Activated effector memory CD4-positive, alpha-beta T cell treated with anti-CD3 and anti-CD28 coated beads, Interleukin-2, amount 50 U/mL, for 16 hours (primary cell): ENCODE results near the gene GPATCH3.
"Not testable (repeated sequence)": the region's sequence is repeated elsewhere in the genome, so short reads cannot be mapped to it uniquely, and the experiment has no call there.

Source experiments
- DNase-seq: peaks from one replicate; pipeline ENCODE4 v3.0.0-alpha.2; 2020

Gene GPATCH3

GRCh38 chr1:26862781-26863684 is 37.2 kb downstream of the GPATCH3 start, which contains the start of gene SFN:
TSS of gene SFN (plus strand) at chr1:26863149. CDS start at chr1:26863213, 64 bp downstream.
- peak; percentile 82 for DNase-seq

- DNase-seq = no peak
These were observed 38.3 kb downstream of the GPATCH3 start for GRCh38 chr1:26861889-26862378.

GRCh38 chr1:26861286-26861701 is 39.0 kb downstream of the GPATCH3 start:
- no peak for DNase-seq

DNA sequence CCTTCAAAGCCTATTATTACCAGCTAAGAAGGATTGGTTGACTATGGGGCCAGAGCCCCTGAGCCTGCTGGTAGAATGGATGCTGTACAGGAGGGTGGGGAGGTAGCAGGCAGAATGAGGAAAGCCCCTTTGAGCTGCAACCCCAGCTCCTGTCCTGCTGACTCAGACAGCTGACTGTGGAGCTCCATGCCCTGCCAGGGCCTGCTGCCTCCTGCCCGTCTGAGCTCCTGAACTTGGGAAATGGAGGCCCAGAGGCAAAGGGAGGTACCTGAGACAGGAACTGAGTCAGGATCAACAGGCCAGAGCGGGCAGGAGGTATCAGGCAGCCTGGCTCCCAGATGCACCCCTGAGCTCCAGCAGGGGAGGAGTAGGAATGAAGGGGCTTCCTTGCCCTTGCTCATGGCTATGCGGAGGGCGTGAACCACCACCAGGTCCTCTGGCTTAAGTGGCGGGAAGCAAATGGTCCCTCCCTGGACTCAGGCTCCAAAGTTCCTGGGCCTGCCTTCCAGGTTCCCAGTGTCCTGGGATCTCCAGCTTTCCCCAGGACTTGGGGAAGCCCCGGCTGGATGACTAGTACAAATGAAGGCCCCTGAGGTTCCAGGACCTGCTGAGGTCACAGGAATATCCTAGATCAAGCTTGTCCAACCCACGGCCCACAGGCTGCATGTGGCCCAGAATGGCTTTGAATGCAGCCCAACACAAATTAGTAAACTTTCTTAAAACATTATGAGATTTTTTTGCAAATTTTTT is 41.2 kb downstream of the GPATCH3 start:
- no peak for DNase-seq

DNA sequence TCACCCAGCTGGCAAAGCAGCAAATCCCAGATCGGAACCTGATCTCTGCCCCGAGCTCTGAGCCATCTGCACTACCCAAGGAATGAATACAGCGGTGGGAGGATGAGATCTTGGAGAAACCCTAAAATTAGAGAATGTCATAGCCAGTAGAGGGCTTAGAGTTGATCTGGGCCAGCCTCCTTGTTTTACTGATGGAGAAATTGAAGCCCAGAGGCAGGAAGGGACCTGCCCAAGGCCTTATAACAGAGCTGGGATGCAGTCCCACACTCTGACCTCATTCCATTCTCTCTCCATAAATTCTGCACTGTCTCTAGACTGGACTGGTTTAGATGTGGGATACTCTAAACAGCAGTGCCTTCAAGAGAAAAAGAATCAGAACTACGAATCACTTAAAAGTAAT is 42.1 kb downstream of the GPATCH3 start:
- DNase-seq = no peak

GRCh38 chr1:26857473-26858060 is 42.7 kb downstream of the GPATCH3 start:
- no peak for DNase-seq

DNA sequence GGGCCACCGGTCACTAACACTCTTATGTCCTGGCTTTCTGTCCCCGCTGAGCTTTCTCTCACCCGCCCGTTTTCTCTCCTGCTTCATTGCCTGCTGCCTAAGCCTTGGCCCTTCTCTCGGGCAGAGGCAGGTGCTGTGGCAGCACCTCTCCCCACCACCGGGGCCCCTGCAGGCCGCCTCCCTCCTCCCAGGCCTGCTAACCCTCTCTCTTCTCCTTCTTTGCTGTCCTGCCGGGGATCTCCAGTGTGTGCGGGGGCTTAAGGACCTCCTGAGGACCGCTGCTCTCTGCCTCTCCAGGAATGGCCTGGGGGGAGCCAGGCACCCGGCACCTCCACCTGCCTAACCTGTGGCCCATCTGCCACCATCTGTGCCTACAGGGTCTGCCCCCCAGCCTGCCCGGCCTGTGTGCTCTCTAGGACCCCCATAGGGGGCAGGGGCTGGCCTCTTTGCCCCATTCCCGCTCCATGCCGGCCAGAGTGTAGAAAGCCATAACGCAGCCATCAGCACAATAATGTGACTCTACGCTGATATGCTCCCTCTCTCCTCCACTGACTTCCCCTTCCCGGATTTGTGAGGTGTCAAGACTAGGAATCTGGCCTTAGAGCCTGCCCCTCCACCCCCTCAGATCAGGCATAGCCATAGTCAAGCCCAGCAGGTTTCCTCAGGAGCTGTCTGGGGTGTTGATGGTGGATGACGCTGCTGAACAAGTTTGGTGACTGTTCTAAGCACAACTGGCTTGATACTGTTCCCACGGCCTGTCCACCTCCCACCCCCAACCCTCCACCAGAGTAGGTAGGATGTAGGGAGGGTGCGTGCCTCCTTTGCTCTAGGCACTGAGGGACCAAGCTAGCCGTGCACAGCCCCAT is 43.4 kb downstream of the GPATCH3 start:
- no peak for DNase-seq

DNA sequence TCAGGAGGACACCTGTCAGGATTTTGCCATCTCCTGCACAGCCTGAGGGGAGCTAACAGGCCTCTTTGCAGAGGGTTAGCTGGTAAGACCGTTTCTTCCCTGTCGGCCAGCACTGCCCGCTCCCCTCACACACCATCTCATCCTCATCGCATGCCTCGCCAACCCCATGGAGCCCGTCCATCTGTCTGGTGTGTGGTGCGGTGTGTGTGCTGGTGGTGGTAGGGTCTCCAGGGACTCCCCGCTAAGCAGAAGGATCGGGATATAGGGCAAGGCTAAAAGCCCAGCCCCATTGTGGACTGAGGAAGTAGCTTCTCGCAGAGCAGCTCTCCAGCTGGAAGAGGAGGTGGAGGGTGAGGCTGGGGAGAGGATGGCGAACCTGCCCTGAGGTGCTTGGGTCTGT is 44.1 kb downstream of the GPATCH3 start:
- no peak for DNase-seq

GRCh38 chr1:26855636-26856035 is 44.6 kb downstream of the GPATCH3 start:
- DNase-seq = no peak

- DNase-seq = no peak
These were observed 45.4 kb downstream of the GPATCH3 start for GRCh38 chr1:26854906-26855305.

DNA sequence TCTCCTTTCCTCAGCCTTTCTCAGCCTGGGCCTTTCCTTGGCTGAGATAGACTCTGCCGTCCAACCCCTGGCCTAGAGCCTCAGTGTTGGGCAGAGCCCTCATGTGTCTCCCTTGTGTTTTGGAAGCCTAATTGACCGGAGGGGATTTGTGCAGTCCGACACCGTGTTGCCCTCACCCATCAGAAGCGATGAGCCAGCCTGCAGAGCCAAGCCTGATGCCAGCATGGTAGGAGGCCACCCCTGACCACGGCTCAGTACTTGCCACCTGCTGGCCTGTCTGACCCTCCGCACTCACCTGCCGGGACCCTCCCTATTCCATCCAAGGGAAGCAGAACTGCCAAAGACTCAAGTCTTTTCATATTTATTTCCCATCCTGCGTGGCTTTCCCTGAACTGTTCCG is 46.7 kb downstream of the GPATCH3 start:
- no peak for DNase-seq

- peak; percentile 92 for DNase-seq
These were observed 47.1 kb downstream of the GPATCH3 start for GRCh38 chr1:26853156-26853555.

DNA sequence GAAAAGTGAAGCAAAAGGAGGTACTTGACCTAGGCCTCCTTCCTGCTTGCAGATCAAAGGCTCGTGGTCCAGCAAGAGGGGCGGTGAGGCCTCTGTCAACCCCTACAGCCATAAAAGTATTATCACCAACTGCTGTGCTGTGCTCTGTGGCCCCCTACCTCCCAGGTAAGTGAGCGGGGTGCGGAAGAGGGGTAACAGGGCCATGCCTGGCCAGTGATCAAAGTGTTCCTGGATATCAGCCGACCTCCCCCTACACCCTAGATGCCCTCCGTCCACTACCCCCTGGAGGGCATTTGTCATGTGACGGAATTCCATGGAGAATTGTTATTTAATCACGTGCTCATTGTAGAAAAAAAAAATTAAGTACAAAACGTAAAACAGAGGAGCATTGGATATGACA is 47.6 kb downstream of the GPATCH3 start:
- DNase-seq = no peak

GRCh38 chr1:26851106-26851684 is 49.1 kb downstream of the GPATCH3 start:
- DNase-seq = no peak

DNA sequence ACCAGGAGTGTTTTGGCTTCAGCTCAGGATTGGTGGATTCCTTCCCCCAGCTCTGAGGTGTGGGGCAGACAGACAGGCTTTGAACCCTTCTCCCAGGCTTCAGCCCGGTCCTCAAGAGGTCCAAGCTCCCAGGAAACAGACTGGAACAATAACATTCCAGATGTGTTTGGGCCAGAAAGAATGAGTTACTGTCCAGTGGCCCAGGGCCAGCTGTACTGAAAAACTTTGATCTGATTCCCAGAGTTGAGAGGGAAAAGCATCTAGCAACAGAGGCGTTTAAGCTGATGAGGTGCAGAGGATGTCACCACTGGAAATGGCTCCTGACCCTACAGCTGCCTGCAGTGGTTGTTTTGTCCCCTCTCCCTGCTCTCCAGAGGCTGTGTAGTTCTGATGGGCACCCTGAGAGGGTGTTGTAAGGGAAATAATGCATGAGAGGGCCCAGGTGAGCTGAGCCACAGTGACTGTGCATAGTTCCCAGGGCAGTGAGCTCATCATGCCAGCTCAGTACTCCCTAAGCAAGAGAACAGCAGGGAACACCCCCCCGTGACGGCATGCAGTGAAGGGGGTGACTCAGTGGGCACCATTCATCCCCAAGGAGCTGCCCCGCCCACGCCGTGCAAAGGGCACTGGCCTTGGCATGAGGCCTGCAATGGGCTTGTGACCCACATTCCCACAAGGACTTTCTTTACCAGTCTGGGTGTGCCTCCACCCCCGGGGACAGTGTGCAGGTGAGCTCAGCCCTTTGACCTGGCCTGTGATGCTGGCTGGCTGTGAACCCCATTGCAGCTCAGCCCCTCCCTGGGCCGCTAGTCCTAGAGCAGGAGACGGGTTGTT is 51.1 kb downstream of the GPATCH3 start:
- DNase-seq = no peak

DNA sequence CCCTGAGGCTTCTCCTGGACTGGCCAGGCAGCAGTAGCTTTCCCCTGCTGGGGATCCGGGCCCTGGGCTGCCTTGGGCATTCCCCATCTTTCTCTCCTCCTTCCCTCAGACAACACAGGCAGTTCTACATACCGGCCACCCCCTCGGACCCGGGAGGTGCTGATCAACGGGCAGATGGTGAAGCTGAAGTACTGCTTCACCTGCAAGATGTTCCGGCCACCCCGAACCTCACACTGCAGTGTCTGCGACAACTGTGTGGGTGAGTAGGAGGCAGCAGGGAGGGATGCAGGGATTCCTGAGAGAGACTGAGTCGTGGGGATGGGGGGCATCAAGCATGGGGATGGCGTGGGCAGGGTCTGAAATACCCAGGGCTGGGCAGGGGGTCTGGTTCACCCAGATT is 51.8 kb downstream of the GPATCH3 start:
- DNase-seq = no peak

DNA sequence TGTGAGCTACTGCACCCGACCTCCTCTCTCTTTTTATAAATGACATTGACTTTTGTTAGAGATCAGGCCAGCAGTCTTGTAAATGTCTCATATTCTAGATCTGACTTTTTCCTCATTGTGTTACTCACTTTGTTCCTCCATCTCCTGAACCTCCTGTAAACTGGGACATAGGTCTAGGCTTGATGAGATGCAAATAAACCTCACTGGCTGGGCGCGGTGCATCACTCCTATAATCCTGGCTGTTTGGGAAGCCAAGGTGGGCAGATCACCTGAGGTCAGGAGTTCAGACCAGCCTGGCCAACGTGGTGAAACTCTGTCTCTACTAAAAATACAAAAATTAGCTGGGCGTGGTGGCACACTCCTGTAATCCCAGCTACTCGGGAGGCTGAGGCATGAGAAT is 52.4 kb downstream of the GPATCH3 start:
- DNase-seq = not testable (repeated sequence)

- no peak for DNase-seq
These were observed 55.7 kb downstream of the GPATCH3 start for GRCh38 chr1:26844424-26845196.
